NCI-H2196 treated with DMSO at 0.1 percent for 48 hours (cell line): ENCODE data around the gene GIPC1.
"Not testable (repeated sequence)": the region's sequence is repeated elsewhere in the genome, so short reads cannot be mapped to it uniquely, and the experiment has no call there.

Source experiments
- DNase-seq: peaks from one replicate; lab custom pipeline; 2025; ENCODE audit not compliant: unreplicated experiment; lab: John Stamatoyannopoulos, UW

The GIPC1 gene

GRCh38 chr19:14472202-14472938 lies 23.6 kb downstream of the GIPC1 start:
- peak; percentile 50 for DNase-seq

- no peak for DNase-seq
Measured at GRCh38 chr19:14471436-14472187, 24.3 kb downstream of the GIPC1 start.

- DNase-seq, result no peak
Measured at GRCh38 chr19:14470031-14470876, 25.7 kb downstream of the GIPC1 start.

GRCh38 chr19:14467816-14468215 lies 28.1 kb downstream of the GIPC1 start:
- DNase-seq, result no peak

GRCh38 chr19:14467391-14467790 lies 28.5 kb downstream of the GIPC1 start:
- no peak for DNase-seq

GRCh38 chr19:14463747-14464146 lies 32.2 kb downstream of the GIPC1 start:
- no peak for DNase-seq

GRCh38 chr19:14462401-14462800 lies 33.5 kb downstream of the GIPC1 start:
- not testable (repeated sequence) for DNase-seq

GRCh38 chr19:14460935-14461334 lies 35.0 kb downstream of the GIPC1 start:
- DNase-seq, result no peak

- DNase-seq, result no peak
Measured at GRCh38 chr19:14459703-14460102, 36.2 kb downstream of the GIPC1 start.

GRCh38 chr19:14452303-14452702 lies 43.6 kb downstream of the GIPC1 start:
- not testable (repeated sequence) for DNase-seq

- no peak for DNase-seq
Measured at GRCh38 chr19:14450876-14451275, 45.1 kb downstream of the GIPC1 start.

- DNase-seq, result peak; percentile 9
Measured at GRCh38 chr19:14450168-14450874, 45.6 kb downstream of the GIPC1 start.

- no peak for DNase-seq
Measured at GRCh38 chr19:14449321-14449720, 46.6 kb downstream of the GIPC1 start.

GRCh38 chr19:14446336-14447036 lies 49.4 kb downstream of the GIPC1 start:
- no peak for DNase-seq

- no peak for DNase-seq
Measured at GRCh38 chr19:14443632-14444216, 52.2 kb downstream of the GIPC1 start.

- DNase-seq, result no peak
Measured at GRCh38 chr19:14442891-14443631, 52.9 kb downstream of the GIPC1 start.

- DNase-seq, result no peak
Measured at GRCh38 chr19:14441041-14441938, 54.6 kb downstream of the GIPC1 start.

GRCh38 chr19:14440049-14440448 lies 55.9 kb downstream of the GIPC1 start:
- no peak for DNase-seq
